Raji (cell line): ENCODE measurements around the gene FOXF1.

Experiments
- POLR2A ChIP-seq: IDR thresholded peaks from 2 replicates; pipeline ENCODE4 v1.6.1; 2011; ENCODE audit warnings: low read depth, low read length, control low read depth; ENCODE audit not compliant: insufficient read depth

The FOXF1 gene

GRCh38 chr16:86507173-86508027 lies 2.9 kb upstream of the FOXF1 start:
- TF ChIP-seq POLR2A: no peak

GRCh38 chr16:86508028-86508946 lies 2.0 kb upstream of the FOXF1 start:
- no peak for TF ChIP-seq POLR2A

GRCh38 chr16:86508947-86509758 lies 1.2 kb upstream of the FOXF1 start:
- TF ChIP-seq POLR2A: no peak

- no peak for TF ChIP-seq POLR2A
Observed at GRCh38 chr16:86509759-86510464, 415 bp upstream of the FOXF1 start.

- TF ChIP-seq POLR2A: no peak
Observed at GRCh38 chr16:86511317-86512161, 1.2 kb downstream of the FOXF1 start.

- no peak for TF ChIP-seq POLR2A
Observed at GRCh38 chr16:86512301-86512859, 2.1 kb downstream of the FOXF1 start.

GRCh38 chr16:86512860-86513470 lies 2.6 kb downstream of the FOXF1 start:
- TF ChIP-seq POLR2A: no peak

- no peak for TF ChIP-seq POLR2A
Observed at GRCh38 chr16:86513471-86514277, 3.3 kb downstream of the FOXF1 start.

GRCh38 chr16:86514481-86515376 lies 4.4 kb downstream of the FOXF1 start:
- no peak for TF ChIP-seq POLR2A

GRCh38 chr16:86515413-86515776 lies 5.1 kb downstream of the FOXF1 start:
- no peak for TF ChIP-seq POLR2A
